ENCODE measurements around the gene SERHL2.

GRCh38 chr22:42585096-42585495 lies 31.3 kb downstream of the SERHL2 start:
- TF ChIP-seq CTCF (IDR thresholded peaks at IDR 0.05; ENCODE audit: insufficient read depth, low read length, poor library complexity, severe bottlenecking) (no peak), EZH2phosphoT487 (conservative IDR thresholded peaks at IDR 0.05; ENCODE audit: low read length) (no peak)

All from SU-DHL-6 (cell line).